Astrocyte (in vitro differentiated cells and primary cell): Measurements from ENCODE around the gene RFX1. TPM values are rescaled to one million over a fixed set of nuclear protein-coding genes. Genes with fewer than 3 reads are reported as not detected.

Experiments used
- DNase-seq: peaks from one replicate; pipeline ENCODE4 v3.0.0-alpha.2; 2010; ENCODE audit warnings: low read depth
- FAIRE-seq: peaks from 2 replicates; lab custom pipeline; 2011; peaks lifted over from hg19 to GRCh38; lab: Jason Lieb, UNC
- H2AFZ ChIP-seq: 2 replicates; pipeline ENCODE4 v1.6.0; 2012; ENCODE audit warnings: low read depth, low read length, inconsistent platforms
- H3K27ac ChIP-seq: 2 replicates; pipeline ENCODE4 v1.5.1; 2011; ENCODE audit warnings: low read depth, low read length, inconsistent platforms
- H3K27me3 ChIP-seq: 2 replicates; pipeline ENCODE4 v1.6.0; 2011; ENCODE audit warnings: low read length, inconsistent platforms; ENCODE audit not compliant: insufficient read depth
- H3K36me3 ChIP-seq: 2 replicates; pipeline ENCODE4 v1.5.1; 2011; ENCODE audit warnings: low read length, inconsistent platforms; ENCODE audit not compliant: insufficient read depth
- H3K4me1 ChIP-seq: 2 replicates; pipeline ENCODE4 v1.5.1; 2011; ENCODE audit warnings: low read length, inconsistent platforms; ENCODE audit not compliant: insufficient read depth
- H3K4me2 ChIP-seq: 2 replicates; pipeline ENCODE4 v1.6.0; 2012; ENCODE audit warnings: low read length, inconsistent platforms
- H3K4me3 ChIP-seq: 2 replicates; pipeline ENCODE4 v1.5.1; 2011; ENCODE audit warnings: low read depth, mild to moderate bottlenecking, low read length, inconsistent platforms; ENCODE audit not compliant: insufficient read depth
- H3K79me2 ChIP-seq: 2 replicates; pipeline ENCODE4 v1.6.0; 2012; ENCODE audit warnings: mild to moderate bottlenecking, low read length, inconsistent platforms; ENCODE audit not compliant: insufficient read depth
- H3K9ac ChIP-seq: 2 replicates; pipeline ENCODE4 v1.6.0; 2012; ENCODE audit warnings: mild to moderate bottlenecking, low read length, inconsistent platforms
- H3K9me3 ChIP-seq: 2 replicates; pipeline ENCODE4 v1.5.1; 2012; ENCODE audit warnings: low read depth, mild to moderate bottlenecking, low read length, inconsistent platforms; ENCODE audit not compliant: insufficient read depth
- H4K20me1 ChIP-seq: 2 replicates; pipeline ENCODE4 v1.6.0; 2012; ENCODE audit warnings: low read length, inconsistent platforms; ENCODE audit not compliant: insufficient read depth
- H3K27ac Mint-ChIP-seq: one replicate; pipeline ENCODE4 v1.8.0; 2021; ENCODE audit warnings: mild to moderate bottlenecking, mixed read lengths; ENCODE audit not compliant: unreplicated experiment
- H3K27me3 Mint-ChIP-seq: one replicate; pipeline ENCODE4 v1.8.0; 2021; ENCODE audit warnings: low read depth, mixed read lengths; ENCODE audit not compliant: unreplicated experiment
- H3K36me3 Mint-ChIP-seq: one replicate; pipeline ENCODE4 v1.8.0; 2021; ENCODE audit warnings: low read depth, mixed read lengths; ENCODE audit not compliant: unreplicated experiment
- H3K4me1 Mint-ChIP-seq: one replicate; pipeline ENCODE4 v1.8.0; 2021; ENCODE audit warnings: low read depth, mixed read lengths; ENCODE audit not compliant: unreplicated experiment
- H3K4me3 Mint-ChIP-seq: one replicate; pipeline ENCODE4 v1.8.0; 2021; ENCODE audit warnings: mild to moderate bottlenecking, moderate library complexity, mixed read lengths; ENCODE audit not compliant: unreplicated experiment
- H3K9me3 Mint-ChIP-seq: one replicate; pipeline ENCODE4 v1.8.0; 2021; ENCODE audit warnings: mild to moderate bottlenecking, mixed read lengths; ENCODE audit not compliant: unreplicated experiment
- CTCF ChIP-seq: IDR thresholded peaks from 2 replicates; pipeline ENCODE4 v1.5.1; 2011; ENCODE audit warnings: low read depth, mild to moderate bottlenecking, inconsistent platforms, low read length, moderate library complexity; ENCODE audit not compliant: insufficient read depth
- EZH2 ChIP-seq: IDR thresholded peaks from 2 replicates; pipeline ENCODE4 v1.6.1; 2012; ENCODE audit warnings: mild to moderate bottlenecking, low read length, inconsistent platforms; ENCODE audit not compliant: insufficient read depth
- total RNA-seq: library from RNA; stranded (reverse); gene quantifications from 2 replicates; pipeline ENCODE4 v1.2.1, GENCODE V29; 2021

Gene RFX1
- total RNA-seq, 1 donor from 2014 or later: 11.8 TPM

DNA sequence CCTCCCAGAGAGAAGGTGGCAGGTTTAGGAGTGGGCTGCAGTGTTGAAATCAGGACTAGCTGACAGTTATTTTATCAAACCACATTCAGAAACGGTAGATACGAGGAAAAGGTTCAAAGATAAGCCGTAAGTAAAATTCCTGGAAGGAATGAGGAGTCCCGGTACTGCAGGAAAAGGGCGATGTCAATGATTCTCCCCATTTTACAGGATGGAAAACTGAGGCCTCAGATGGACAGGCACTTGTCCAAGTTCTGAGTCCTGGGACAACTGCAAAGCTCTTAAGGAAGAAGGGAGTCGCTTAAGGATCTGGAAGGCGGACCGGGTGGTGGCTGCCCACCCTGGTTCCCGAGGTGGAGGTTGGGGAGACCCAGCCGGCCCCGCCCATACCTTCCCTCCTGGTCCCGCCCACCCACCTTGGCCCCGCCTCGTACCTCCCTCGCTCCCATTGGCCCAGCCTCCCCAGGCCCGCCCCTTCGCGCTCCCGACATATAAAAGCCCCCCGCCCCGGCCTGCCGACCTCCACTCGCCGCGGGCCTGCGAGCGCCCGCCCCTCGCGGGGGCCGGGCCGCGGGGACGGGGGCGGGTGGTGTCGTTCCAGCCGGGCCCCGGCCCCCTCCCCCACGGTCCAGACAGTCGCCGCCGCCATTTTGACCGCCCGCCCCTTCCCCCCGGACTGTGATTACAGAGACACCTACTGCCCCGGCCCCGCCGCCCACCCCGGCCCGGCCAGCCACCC, 603 bp downstream of the RFX1 start:
- peak overlapping the region; percentile 89 for H3K4me2 ChIP-seq

DNA sequence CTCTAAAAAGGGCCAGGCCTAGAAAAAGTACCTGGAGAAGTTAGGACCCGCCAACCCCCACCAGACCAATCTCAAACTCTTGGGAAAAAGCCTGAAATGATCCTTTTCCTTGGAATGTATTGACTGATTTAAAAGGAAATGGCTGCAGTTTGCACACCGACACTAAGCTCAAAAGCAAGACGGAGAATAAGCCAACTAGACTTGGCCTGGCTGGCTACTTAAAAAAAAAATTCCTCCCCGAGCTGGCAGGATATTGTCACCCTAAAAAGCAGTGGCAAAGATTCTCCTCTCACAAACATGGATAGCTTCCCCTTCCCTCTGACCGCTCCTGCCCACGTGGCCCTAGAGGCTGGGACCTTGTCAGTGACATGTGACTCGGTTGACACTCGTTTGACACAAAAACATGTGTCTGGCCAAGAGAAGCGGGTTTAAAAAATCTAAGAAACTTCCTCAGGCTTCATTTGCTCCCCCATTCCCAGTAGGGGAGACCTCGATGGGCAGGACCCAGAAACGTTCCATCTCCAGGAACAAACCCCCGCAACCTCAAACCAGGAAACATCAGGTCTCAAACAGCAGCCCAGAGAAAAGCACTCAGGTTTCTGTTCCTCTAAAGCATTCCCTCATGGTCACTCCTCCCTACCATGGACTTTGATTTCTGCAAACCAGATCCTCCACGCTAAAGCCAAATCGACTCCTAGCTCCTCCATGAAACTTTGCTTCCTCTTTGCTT, 1.3 kb downstream of the RFX1 start:
- no peak overlapping the region for H3K9ac ChIP-seq
- H3K27me3 ChIP-seq: no peaks in the 10 kb centered on the region
- TF ChIP-seq EZH2 (no peak), CTCF (no peak)
- H2AFZ ChIP-seq: no peak overlapping the region
- H3K4me2 ChIP-seq: peak overlapping the region; percentile 89
- peak overlapping the region; percentile 48 for H3K4me3 ChIP-seq
- FAIRE-seq: no peak
- peaks cover 11% of the 10 kb centered on the region for H3K79me2 ChIP-seq
- no peak overlapping the region for H3K27ac ChIP-seq
- H3K27ac Mint-ChIP-seq: peak overlapping the region; percentile 91
- peaks cover 4% of the 10 kb centered on the region for H3K4me1 ChIP-seq
- DNase-seq: no peak
- H3K9me3 ChIP-seq: no peaks in the 10 kb centered on the region
- H3K27me3 Mint-ChIP-seq: no peaks in the 10 kb centered on the region
- peak overlapping the region; percentile 81 for H3K4me3 Mint-ChIP-seq
- peaks cover 14% of the 10 kb centered on the region for H3K4me1 Mint-ChIP-seq
- no peaks in the 10 kb centered on the region for H3K36me3 ChIP-seq
- peaks cover 16% of the 10 kb centered on the region for H4K20me1 ChIP-seq
- no peaks in the 10 kb centered on the region for H3K9me3 Mint-ChIP-seq
- peaks cover 5% of the 10 kb centered on the region for H3K36me3 Mint-ChIP-seq

More for the DNA sequence above, 603 bp downstream of the RFX1 start:
- Mint-ChIP-seq H3K4me3 (peak overlapping the region; percentile 81), H3K36me3 (no peaks in the 10 kb centered on the region), H3K27me3 (no peaks in the 10 kb centered on the region), H3K4me1 (peaks cover 14% of the 10 kb centered on the region), H3K9me3 (no peaks in the 10 kb centered on the region), H3K27ac (peak overlapping the region; percentile 83)
- no peaks in the 10 kb centered on the region for H3K9me3 ChIP-seq
- no peak overlapping the region for H2AFZ ChIP-seq
- H3K9ac ChIP-seq: peak overlapping the region; percentile 92
- FAIRE-seq: no peak
- no peaks in the 10 kb centered on the region for H3K27me3 ChIP-seq
- TF ChIP-seq EZH2 (no peak), CTCF (no peak)
- H3K36me3 ChIP-seq: no peaks in the 10 kb centered on the region
- H4K20me1 ChIP-seq: peaks cover 12% of the 10 kb centered on the region
- H3K27ac ChIP-seq: peak overlapping the region; percentile 98
- DNase-seq: peak; percentile 60
- H3K4me3 ChIP-seq: peak overlapping the region; percentile 48
- peaks cover 4% of the 10 kb centered on the region for H3K4me1 ChIP-seq
- H3K79me2 ChIP-seq: peaks cover 11% of the 10 kb centered on the region
